Fibroblast of skin of back (primary cell): Measurements from ENCODE around the gene DNAJB11. TPM values are rescaled to one million over a fixed set of nuclear protein-coding genes. Genes with fewer than 3 reads are reported as not detected.
A peak's percentile ranks its signal among the peaks of the same experiment; 100 is the strongest.
"Not testable (repeated sequence)": the region's sequence is repeated elsewhere in the genome, so short reads cannot be mapped to it uniquely, and the experiment has no call there.

Experiments used
- DNase-seq: peaks from one replicate; pipeline ENCODE4 v3.0.0-alpha.2; 2013
- polyA plus RNA-seq, 2 experiments: library from polyadenylated mRNA; unstranded; fragments of 120-200 nt; gene quantifications; one replicate each; pipeline ENCODE4 v1.2.1, GENCODE V29; 2013; ENCODE audit not compliant: insufficient read length in 2 of 2

The DNAJB11 gene
- polyA plus RNA-seq (2013, experiment 1 of 2; ENCODE audit: insufficient read length): 111 TPM
- polyA plus RNA-seq (2013, experiment 2 of 2; ENCODE audit: insufficient read length): 81.0 TPM

- DNase-seq: peak; percentile 100
Measured at GRCh38 chr3:186570096-186570940, at the start of gene DNAJB11. DNAJB11 (plus strand) TSS chr3:186570720; CDS start chr3:186570898, 178 bp downstream.

GRCh38 chr3:186520957-186521842, 49.3 kb upstream of the DNAJB11 start:
- no peak for DNase-seq

- DNase-seq: no peak
Measured at GRCh38 chr3:186523022-186523421, 47.5 kb upstream of the DNAJB11 start.

- no peak for DNase-seq
Measured at GRCh38 chr3:186523434-186523833, 47.1 kb upstream of the DNAJB11 start.

GRCh38 chr3:186524616-186525015, 45.9 kb upstream of the DNAJB11 start:
- no peak for DNase-seq

- no peak for DNase-seq
Measured at GRCh38 chr3:186525369-186526255, 44.9 kb upstream of the DNAJB11 start.

- DNase-seq: no peak
Measured at GRCh38 chr3:186526256-186526606, 44.3 kb upstream of the DNAJB11 start.

GRCh38 chr3:186529201-186529999, 41.1 kb upstream of the DNAJB11 start:
- DNase-seq: no peak

GRCh38 chr3:186530415-186530814, 40.1 kb upstream of the DNAJB11 start:
- no peak for DNase-seq

- DNase-seq: not testable (repeated sequence)
Measured at GRCh38 chr3:186531694-186532093, 38.8 kb upstream of the DNAJB11 start.

- DNase-seq: no peak
Measured at GRCh38 chr3:186532598-186533072, 37.9 kb upstream of the DNAJB11 start.

- no peak for DNase-seq
Measured at GRCh38 chr3:186534113-186534669, 36.3 kb upstream of the DNAJB11 start.

GRCh38 chr3:186536883-186537844, 33.4 kb upstream of the DNAJB11 start:
- DNase-seq: peak; percentile 24

- no peak for DNase-seq
Measured at GRCh38 chr3:186538779-186539178, 31.7 kb upstream of the DNAJB11 start.

- peak; percentile 71 for DNase-seq
Measured at GRCh38 chr3:186540221-186540834, 30.2 kb upstream of the DNAJB11 start.

GRCh38 chr3:186540835-186541226, 29.7 kb upstream of the DNAJB11 start:
- DNase-seq: peak; percentile 25

GRCh38 chr3:186544281-186544680, 26.2 kb upstream of the DNAJB11 start, which contains the start of gene CRYGS:
CRYGS (minus strand) TSS chr3:186544380; CDS start chr3:186544326, 54 bp downstream.
- DNase-seq: no peak

GRCh38 chr3:186549497-186549896, 21.0 kb upstream of the DNAJB11 start:
- DNase-seq: no peak

- no peak for DNase-seq
Measured at GRCh38 chr3:186551387-186551786, 19.1 kb upstream of the DNAJB11 start.
